ENCODE results near the gene SRRM3.
"Not testable (repeated sequence)": the region's sequence is repeated elsewhere in the genome, so short reads cannot be mapped to it uniquely, and the experiment has no call there.

The SRRM3 gene

GRCh38 chr7:76191783-76192240, 9.9 kb upstream of the SRRM3 start:
- DNase-seq (ENCODE audit: low spot score), result no peak

DNA sequence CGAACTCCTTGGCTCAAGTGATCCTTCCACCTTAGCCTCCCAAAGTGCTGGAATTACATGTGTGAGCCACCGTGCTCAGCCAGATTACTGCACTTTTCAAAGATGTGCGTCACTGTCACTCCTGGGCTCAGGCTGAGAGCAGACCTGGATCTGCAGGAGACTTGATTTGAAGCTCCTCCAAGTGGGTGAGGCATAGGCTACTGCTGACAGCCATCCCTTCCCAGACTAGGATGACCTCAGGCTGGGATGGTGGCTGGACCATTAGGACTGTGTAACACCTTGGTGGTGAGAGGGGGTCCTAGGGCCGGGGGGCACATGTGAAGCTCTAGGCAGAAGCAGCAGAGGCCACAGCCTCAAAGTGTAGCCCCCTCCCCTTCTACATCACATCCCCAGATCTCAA, 8.2 kb upstream of the SRRM3 start:
- DNase-seq (ENCODE audit: low spot score), result no peak

- no peak for DNase-seq (ENCODE audit: low spot score)
Observed at GRCh38 chr7:76193883-76194282, 7.8 kb upstream of the SRRM3 start.

GRCh38 chr7:76196786-76197185, 4.9 kb upstream of the SRRM3 start:
- DNase-seq (ENCODE audit: low spot score), result no peak

GRCh38 chr7:76198202-76198601, 3.5 kb upstream of the SRRM3 start:
- no peak for DNase-seq (ENCODE audit: low spot score)

DNA sequence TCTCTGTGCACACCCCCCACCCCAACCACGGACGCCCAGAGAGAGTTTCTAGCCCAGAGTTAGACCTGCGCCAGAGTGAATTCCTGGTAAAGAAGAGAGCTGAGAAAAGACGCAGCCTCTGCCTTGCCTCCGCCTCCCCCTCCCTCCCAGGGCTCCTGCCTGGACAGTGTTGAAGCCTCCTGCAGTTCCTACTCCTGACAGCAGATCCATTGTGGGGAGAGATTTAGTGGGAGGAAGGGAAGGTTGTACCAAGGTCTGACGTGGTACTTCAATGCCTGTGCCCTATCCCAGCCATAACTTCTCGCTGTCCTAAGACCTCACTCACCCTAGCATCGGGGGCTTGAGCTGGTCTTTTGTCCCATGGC, 952 bp downstream of the SRRM3 start:
- no peak for DNase-seq (ENCODE audit: low spot score)

DNA sequence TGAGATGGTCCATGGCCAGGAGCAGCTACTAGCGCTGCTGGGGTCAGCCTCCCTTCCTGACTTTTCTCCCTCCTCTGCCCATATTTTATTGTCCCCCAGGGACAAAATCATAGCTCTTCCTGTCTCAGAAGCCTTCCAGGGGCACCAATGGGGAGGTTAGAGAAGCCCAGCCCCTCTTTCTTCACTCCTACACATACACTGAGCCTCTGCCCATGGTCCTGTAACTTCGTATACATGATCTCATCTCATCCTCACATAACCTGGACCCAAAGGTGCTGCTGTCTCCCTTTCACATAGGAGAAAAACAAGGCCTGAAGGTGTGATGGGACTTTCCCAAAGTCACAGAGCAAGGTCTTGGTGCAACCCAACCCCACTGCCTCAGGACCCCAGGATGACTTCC, 2.5 kb downstream of the SRRM3 start:
- no peak for DNase-seq (ENCODE audit: low spot score)

- DNase-seq (ENCODE audit: low spot score), result no peak
Observed at GRCh38 chr7:76206633-76207032, 4.9 kb downstream of the SRRM3 start.

- DNase-seq (ENCODE audit: low spot score), result no peak
Observed at GRCh38 chr7:76209310-76209709, 7.6 kb downstream of the SRRM3 start.

DNA sequence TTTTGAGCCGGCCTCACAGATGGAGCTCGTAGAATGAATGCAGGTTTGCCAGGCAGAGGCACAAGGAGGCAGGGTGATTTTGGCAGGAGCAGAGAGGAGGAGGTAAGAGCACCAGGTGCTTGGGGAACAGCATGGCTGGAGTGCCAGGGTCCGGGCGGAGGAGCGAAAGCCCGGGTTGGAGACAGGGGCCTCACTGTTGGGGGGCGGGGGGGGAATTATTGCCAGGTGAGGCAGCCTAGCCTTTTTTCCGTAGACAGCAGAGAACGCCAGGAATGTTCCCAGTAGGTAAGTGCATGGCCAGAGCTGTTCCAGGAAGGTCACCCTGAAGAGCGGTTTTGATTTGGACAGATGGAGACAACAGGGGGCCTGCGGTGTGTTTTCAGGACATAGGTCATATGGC, 9.5 kb downstream of the SRRM3 start:
- no peak for DNase-seq (ENCODE audit: low spot score)

DNA sequence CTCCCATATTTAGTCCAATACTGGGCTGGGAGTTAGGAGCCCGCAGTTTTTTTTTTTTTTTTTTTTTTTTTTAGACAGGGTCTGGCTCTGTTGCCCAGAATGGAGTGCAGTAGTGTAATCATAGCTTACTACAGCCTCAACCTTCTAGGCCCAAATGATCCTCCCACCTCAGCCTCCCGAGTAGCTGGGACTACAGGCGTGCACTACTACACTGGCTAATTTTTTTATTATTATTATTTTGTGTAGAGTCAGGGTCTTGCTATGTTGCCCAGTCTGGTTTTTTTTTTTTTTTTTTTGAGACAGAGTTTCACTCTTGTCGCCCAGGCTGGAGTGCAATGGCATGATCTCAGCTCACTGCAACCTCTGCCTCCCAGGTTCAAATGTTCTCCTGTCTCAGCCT, 13.7 kb downstream of the SRRM3 start:
- DNase-seq (ENCODE audit: low spot score), result not testable (repeated sequence)

GRCh38 chr7:76216381-76217082, 14.8 kb downstream of the SRRM3 start:
- DNase-seq (ENCODE audit: low spot score), result no peak

- no peak for DNase-seq (ENCODE audit: low spot score)
Observed at GRCh38 chr7:76217942-76218566, 16.4 kb downstream of the SRRM3 start.

- DNase-seq (ENCODE audit: low spot score), result no peak
Observed at GRCh38 chr7:76220185-76221057, 18.7 kb downstream of the SRRM3 start.

DNA sequence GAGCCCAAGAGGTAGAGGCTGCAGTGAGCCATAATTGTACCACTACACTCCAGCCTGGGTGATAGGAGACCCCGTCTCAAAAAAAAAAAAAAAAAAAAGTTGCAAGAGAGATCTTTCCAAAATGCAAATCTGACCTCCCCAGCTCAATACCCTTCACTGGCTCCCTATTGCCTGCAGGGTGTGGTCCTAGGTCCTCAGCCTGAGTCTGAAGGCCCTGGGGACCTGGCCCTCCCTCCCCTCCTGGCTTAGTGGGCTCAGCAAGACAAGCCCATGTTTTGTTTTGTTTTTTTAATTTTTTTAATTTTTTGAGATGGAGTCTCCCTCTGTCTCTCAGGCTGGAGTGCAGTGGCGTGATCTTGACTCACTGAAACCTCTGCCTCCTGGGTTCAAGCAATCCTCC, 20.6 kb downstream of the SRRM3 start:
- no peak for DNase-seq (ENCODE audit: low spot score)

GRCh38 chr7:76222839-76223238, 21.1 kb downstream of the SRRM3 start:
- no peak for DNase-seq (ENCODE audit: low spot score)

- DNase-seq (ENCODE audit: low spot score), result no peak
Observed at GRCh38 chr7:76223286-76223972, 21.7 kb downstream of the SRRM3 start.

DNA sequence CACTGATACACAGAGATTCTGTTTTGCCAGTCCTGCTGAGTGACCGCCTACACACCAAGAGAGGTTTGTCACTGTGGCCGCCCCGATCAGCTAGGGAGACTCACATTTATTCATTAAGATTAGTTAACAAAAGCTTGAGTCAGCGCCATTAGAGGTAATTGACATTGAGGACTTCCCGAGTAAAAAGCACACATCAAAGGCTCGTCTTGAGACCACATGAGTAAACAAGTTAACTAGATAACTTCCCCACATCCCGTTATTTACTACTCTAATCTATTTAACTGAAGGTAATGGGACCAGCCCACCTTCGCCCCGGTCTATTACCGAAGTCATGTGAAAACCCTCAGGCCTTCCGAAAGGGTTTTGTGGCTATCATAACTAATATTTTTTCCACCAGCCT, 23.0 kb downstream of the SRRM3 start:
- no peak for DNase-seq (ENCODE audit: low spot score)

GRCh38 chr7:76225379-76225778, 23.7 kb downstream of the SRRM3 start:
- peak; percentile 59 for DNase-seq (ENCODE audit: low spot score)

- DNase-seq (ENCODE audit: low spot score), result no peak
Observed at GRCh38 chr7:76225951-76226350, 24.3 kb downstream of the SRRM3 start.

GRCh38 chr7:76226878-76227423, 25.3 kb downstream of the SRRM3 start:
- not testable (repeated sequence) for DNase-seq (ENCODE audit: low spot score)

DNA sequence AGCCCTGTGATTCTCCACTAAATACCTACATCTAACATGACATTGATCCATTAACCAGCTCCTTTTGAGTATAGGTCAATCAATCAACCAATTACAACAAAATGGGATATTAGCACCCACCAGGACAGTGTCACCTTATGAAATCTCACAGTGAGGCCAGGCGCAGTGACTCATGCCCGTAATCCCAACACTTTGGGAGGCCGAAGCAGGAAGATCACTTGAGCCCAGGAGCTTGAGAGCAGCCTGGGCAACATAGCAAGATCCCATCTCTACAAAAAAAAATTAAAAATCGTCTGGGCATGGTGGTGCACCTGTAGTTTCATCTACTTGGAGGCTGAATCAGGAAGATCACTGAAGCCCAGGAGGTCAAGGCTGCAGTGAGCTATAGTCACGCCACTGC, 28.5 kb downstream of the SRRM3 start:
- no peak for DNase-seq (ENCODE audit: low spot score)
